VCaP (cell line): ENCODE data around the gene SHF.

Experiments
- H3K27ac ChIP-seq: fragments of 450-650 bp; 2 replicates; pipeline ENCODE4 v1.5.1; 2017
- TF ChIP-seq, protein P1 (sequence below): fragments of 450-650 bp; conservative IDR thresholded peaks from 2 replicates; pipeline ENCODE4 v1.5.1; 2017; ENCODE audit warnings: mild to moderate bottlenecking, moderate library complexity

Gene SHF

DNA sequence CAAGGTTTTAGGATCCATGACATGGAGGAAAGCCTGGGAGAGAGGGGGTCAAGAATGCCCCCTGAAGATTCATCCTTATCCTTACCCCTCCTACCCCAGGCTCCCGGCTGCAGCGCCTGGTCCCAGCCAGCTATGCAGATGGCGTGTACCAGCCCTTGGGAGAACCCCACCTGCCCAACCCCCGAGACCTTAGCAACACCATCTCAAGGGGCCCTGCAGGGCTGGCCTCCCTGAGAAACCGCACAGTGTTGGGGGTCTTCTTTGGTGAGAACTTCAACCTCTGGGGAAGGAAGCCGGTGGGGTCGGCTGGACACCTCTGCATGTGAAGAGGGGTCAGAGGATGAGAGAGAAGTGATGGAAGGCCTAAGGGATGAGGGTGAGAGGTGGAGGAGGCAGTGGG is 53.7 kb downstream of the SHF start:
- H3K27ac ChIP-seq, result no peak overlapping the region
- TF ChIP-seq, protein P1, sequence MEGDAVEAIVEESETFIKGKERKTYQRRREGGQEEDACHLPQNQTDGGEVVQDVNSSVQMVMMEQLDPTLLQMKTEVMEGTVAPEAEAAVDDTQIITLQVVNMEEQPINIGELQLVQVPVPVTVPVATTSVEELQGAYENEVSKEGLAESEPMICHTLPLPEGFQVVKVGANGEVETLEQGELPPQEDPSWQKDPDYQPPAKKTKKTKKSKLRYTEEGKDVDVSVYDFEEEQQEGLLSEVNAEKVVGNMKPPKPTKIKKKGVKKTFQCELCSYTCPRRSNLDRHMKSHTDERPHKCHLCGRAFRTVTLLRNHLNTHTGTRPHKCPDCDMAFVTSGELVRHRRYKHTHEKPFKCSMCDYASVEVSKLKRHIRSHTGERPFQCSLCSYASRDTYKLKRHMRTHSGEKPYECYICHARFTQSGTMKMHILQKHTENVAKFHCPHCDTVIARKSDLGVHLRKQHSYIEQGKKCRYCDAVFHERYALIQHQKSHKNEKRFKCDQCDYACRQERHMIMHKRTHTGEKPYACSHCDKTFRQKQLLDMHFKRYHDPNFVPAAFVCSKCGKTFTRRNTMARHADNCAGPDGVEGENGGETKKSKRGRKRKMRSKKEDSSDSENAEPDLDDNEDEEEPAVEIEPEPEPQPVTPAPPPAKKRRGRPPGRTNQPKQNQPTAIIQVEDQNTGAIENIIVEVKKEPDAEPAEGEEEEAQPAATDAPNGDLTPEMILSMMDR, result no peak

DNA sequence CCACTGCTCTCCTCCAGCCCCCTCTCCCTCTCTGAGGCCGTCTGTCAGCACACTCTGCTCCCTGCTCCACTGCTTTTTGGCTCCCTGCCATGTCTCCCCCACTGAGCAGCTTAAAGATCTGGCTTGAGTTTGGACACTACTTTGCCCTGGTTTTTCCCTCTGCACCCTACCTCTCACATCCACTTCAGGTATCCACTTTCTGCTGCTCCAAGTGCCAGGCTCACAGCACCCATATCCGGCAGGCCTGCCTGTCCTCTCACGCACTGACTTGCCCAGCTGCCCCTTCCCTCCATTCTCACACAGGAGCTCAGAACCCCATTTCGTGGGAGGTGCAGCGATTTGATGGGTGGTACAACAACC is 54.2 kb downstream of the SHF start:
- TF ChIP-seq, protein P1, result no peak
- no peak overlapping the region for H3K27ac ChIP-seq

DNA sequence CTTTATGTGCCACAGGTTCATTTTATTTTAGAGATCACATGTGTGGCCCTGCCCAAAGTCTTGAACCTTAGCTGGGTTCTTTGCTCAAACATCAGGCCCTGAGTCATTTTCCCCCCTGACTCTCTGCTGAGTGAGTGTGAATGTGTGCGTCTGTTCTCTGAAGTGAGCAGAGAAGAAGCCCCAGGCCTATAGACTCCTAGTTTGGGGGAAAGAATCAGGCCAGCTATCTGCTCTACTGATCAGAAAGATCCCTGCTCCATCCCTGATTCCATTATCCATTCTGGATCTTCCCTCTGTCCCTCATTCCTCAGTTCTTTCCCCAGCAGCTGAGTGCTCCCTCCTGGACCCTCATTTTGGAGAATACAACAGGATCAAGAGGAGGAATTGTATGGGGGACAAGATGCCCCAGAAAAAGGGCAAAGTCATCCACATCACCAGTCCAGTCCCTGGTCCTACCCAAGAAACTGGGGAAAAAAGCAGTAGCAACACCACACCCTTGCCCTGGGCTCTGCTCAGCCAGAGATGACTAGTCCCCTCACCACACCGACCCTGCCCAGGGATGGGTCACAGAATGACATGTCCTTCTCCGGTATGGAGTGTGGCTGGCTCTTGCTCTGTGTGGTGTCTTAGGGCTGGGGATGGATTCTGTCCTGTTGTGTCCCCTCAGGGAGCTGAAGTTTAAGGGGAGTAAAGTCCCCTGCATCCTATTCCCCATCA is 54.8 kb downstream of the SHF start:
- no peak overlapping the region for H3K27ac ChIP-seq
- TF ChIP-seq, protein P1, result no peak

DNA sequence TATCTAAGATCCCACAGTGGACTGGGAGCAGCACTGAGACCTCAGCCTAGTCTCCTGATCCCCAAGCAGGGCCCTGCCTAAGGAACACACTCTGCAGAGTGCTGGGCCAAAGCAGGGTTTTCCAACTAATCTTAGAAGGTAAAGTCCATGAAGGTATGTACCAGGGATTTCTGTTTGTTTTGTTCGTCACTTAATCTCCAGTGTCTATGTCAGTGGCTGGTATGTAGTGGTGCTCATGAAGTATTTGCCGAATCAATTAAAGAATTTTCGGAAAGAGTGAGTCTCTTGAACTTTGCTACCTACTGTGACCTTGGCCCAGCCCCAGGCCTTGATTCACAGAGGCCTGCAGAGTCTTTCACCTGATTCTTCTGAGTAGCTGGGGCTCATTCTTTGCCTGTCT is 56.3 kb downstream of the SHF start:
- no peak overlapping the region for H3K27ac ChIP-seq
- TF ChIP-seq, protein P1, result no peak

DNA sequence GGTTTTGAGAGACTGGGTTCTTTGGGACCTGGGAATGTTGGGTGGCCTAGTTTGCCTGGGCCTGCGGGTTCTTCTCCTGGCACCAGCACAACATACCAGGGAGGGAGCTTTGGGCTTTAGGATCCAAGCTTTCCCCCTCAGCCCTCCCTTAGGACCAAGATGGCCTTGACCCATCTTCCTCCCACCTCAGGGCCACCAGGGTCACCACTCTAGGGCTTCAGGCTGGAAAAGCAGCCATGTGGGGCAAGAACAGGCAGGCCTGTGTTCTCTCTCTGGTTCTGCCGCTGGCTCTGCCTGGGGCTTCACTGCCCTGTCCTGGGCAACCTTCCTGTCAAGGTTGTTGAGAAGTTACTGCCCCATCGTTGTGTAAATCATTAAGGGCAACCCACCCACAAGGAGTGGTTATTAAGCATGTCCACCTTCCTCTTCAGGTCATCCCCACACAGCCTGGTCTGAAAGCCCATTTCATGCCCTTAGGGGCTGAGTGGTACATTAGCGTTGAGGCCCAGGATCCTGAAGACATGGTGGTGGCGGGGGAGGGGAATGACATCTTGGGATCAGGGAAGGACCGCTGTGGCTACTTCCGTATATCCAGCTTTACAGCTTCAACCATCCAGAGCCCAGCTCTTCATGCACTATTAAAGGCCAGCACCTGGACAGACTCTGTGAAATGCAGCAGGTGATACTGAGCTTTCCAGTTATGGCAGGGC is 57.3 kb downstream of the SHF start:
- no peak overlapping the region for H3K27ac ChIP-seq
- TF ChIP-seq, protein P1, result no peak

DNA sequence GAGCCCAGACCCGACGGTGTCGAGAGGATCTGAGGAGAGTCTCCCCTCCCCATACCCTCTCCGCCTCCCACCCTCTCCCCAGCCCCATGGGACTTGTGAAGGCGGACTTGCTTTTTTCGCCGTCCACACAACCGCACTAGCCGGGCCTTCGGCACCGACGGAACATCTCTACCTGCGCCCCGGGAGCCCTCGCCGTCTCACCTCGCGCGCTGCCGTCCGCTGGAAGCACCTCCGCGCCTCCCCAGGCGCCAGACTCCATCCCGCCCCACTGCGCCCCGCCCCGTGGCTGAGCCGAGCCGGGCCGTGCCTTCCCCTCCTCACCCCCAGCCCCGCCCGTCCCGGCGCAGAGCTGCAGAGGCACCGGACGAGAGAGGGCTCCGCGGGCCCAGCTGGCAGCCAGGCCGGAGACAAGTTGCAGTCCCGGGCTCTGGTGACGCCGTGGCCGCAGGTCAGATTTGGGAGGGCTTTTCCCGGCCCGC is 58.1 kb downstream of the SHF start, which contains the start of the genes DUOX1 and DUOXA1:
Gene DUOX1 (plus strand): TSS at position 344 of the 479 bp plus-strand sequence. CDS start 1,973 bp downstream, outside the sequence.
Gene DUOXA1 (minus strand): TSS at position 229 of the 479 bp plus-strand sequence. CDS start 6,865 bp downstream, outside the sequence.
- TF ChIP-seq, protein P1, result no peak
- no peak within 1 kb of the TSS for H3K27ac ChIP-seq

DNA sequence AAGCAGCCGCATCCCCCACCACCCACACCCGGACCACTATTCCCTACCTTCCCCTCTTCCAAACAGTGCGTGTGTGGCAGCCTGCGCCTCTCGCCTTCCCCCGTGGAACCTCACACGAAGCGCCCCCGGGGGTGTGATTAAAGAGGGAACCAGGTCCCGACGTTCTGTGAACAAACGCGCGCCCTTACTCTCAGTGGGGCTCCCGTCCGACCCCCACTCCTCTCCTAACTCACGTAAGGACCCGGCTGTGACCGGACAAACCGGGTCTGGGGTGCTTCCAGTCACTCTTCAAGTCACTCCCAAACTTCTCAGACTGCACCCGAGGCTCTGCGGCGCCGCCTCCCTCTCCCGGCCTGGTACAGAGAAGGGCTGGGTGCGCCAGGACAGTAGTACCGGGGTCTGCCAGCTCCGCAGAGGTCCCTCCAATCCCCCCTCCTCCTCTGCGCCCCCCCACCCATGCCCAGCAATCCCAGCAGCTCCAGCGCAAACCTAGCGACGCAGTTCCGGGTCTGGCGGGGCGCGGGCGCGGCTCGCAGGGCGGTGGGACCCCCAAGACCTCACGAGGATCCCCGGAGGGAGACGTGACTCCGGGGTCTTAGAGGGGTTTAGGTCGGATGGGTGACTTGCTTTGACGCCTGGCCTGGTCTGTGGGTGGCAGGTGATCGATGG is 58.7 kb downstream of the SHF start:
- H3K27ac ChIP-seq, result no peak overlapping the region
- TF ChIP-seq, protein P1, result no peak
